PFSK-1 (cell line): ENCODE data around the gene EEFSEC.

Experiments
- POLR2AphosphoS5 ChIP-seq: IDR thresholded peaks from 2 replicates; pipeline ENCODE4 v1.6.1; 2012; ENCODE audit warnings: low read depth, mild to moderate bottlenecking, control low read depth, low read length, moderate library complexity
- SIN3A ChIP-seq: IDR thresholded peaks from 2 replicates; pipeline ENCODE4 v1.6.1; 2012; ENCODE audit warnings: mild to moderate bottlenecking, low read length, moderate library complexity, borderline replicate concordance; ENCODE audit not compliant: insufficient read depth
- TF ChIP-seq, protein P1 (sequence below), 2 experiments: IDR thresholded peaks; 2 replicates each; pipeline versions ENCODE4 v1.6.1 to v1.8.0; 2011 to 2012; ENCODE audit warnings: low read depth in 2 of 2, low read length in 2 of 2, control low read depth in 1 of 2, inconsistent platforms in 1 of 2, mild to moderate bottlenecking in 1 of 2, moderate library complexity in 1 of 2; ENCODE audit not compliant: insufficient read depth in 1 of 2

DNA sequence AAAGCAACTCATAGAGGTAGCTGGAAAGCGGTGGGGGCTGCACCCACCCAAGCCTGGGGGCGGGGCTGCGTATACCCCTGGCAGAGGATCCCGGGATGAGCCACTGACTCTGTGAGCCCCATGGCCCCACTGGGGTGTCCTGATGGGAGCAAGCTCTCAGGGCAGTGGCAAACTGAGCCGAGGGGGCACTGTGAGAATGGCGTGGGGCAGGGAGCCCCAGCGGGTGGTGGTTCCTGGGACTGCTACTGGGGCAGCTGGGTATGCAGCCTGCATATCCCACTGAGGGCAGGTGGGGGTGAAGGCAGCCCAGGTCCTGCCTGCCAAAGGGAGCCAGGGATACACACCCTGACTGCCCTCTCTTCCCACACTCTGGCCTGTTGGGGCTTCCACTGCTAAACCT is 254.0 kb downstream of the EEFSEC start:
- TF ChIP-seq SIN3A (no peak), POLR2AphosphoS5 (no peak)
- TF ChIP-seq, protein P1, sequence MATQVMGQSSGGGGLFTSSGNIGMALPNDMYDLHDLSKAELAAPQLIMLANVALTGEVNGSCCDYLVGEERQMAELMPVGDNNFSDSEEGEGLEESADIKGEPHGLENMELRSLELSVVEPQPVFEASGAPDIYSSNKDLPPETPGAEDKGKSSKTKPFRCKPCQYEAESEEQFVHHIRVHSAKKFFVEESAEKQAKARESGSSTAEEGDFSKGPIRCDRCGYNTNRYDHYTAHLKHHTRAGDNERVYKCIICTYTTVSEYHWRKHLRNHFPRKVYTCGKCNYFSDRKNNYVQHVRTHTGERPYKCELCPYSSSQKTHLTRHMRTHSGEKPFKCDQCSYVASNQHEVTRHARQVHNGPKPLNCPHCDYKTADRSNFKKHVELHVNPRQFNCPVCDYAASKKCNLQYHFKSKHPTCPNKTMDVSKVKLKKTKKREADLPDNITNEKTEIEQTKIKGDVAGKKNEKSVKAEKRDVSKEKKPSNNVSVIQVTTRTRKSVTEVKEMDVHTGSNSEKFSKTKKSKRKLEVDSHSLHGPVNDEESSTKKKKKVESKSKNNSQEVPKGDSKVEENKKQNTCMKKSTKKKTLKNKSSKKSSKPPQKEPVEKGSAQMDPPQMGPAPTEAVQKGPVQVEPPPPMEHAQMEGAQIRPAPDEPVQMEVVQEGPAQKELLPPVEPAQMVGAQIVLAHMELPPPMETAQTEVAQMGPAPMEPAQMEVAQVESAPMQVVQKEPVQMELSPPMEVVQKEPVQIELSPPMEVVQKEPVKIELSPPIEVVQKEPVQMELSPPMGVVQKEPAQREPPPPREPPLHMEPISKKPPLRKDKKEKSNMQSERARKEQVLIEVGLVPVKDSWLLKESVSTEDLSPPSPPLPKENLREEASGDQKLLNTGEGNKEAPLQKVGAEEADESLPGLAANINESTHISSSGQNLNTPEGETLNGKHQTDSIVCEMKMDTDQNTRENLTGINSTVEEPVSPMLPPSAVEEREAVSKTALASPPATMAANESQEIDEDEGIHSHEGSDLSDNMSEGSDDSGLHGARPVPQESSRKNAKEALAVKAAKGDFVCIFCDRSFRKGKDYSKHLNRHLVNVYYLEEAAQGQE (IDR thresholded peaks at IDR 0.05; ENCODE audit: insufficient read depth in 1 of 2, low read depth in 2 of 2, low read length in 2 of 2) = no peak
